Ascending aorta (tissue), 2 donors: ENCODE results near the gene RCOR3. TPM values are rescaled to one million over a fixed set of nuclear protein-coding genes. Genes with fewer than 3 reads are reported as not detected.

ENCODE experiments used
- DNase-seq, 2 donors: peaks; one replicate each; pipeline ENCODE4 v3.0.0-alpha.2; 2019; ENCODE audit warnings: low spot score in 2 of 2
- H3K27ac ChIP-seq, 2 donors: fragments of 200-600 bp; sonication (generic); one replicate each; pipeline ENCODE4 v1.5.1; 2016 to 2017; ENCODE audit warnings: mild to moderate bottlenecking in 1 of 2
- H3K27me3 ChIP-seq: fragments of 200-600 bp; sonication (generic); one replicate; pipeline ENCODE4 v1.5.1; 2017
- H3K36me3 ChIP-seq, 2 donors: fragments of 200-600 bp; sonication (generic); one replicate each; pipeline ENCODE4 v1.5.1; 2016
- H3K4me1 ChIP-seq, 2 donors: fragments of 200-600 bp; sonication (generic); one replicate each; pipeline ENCODE4 v1.5.1; 2016 to 2017; ENCODE audit warnings: mild to moderate bottlenecking in 1 of 2
- H3K4me3 ChIP-seq, 2 donors: fragments of 200-600 bp; sonication (generic); one replicate each; pipeline ENCODE4 v1.5.1; 2016 to 2017; ENCODE audit warnings: mild to moderate bottlenecking in 1 of 2
- H3K9me3 ChIP-seq, 2 donors: fragments of 200-600 bp; sonication (generic); one replicate each; pipeline ENCODE4 v1.5.1; 2016
- intact Hi-C: fragments of 100-400 bp; cut with DNase I; formaldehyde crosslinking; loops from one replicate; pipeline ENCODE4 v1.15.1; 2023
- total RNA-seq: library from RNA; depleted of rRNA; stranded (reverse); fragments of >200 nt; gene quantifications from one replicate; pipeline ENCODE4 v1.1.0, GENCODE V29; 2016
- TF ChIP-seq, protein P1 (sequence below), 3 experiments: fragments of 200-600 bp in 2 of 3; fragments of 450-650 bp in 1 of 3; sonication (generic) in 2 of 3; IDR thresholded peaks; one replicate each; pipeline ENCODE4 v1.5.1; 2016 to 2019; ENCODE audit warnings: antibody characterized with exemption in 3 of 3, mild to moderate bottlenecking in 1 of 3, moderate library complexity in 1 of 3

The RCOR3 gene
- total RNA-seq, 1 donor from 2014 or later, result 10.3 TPM

DNA sequence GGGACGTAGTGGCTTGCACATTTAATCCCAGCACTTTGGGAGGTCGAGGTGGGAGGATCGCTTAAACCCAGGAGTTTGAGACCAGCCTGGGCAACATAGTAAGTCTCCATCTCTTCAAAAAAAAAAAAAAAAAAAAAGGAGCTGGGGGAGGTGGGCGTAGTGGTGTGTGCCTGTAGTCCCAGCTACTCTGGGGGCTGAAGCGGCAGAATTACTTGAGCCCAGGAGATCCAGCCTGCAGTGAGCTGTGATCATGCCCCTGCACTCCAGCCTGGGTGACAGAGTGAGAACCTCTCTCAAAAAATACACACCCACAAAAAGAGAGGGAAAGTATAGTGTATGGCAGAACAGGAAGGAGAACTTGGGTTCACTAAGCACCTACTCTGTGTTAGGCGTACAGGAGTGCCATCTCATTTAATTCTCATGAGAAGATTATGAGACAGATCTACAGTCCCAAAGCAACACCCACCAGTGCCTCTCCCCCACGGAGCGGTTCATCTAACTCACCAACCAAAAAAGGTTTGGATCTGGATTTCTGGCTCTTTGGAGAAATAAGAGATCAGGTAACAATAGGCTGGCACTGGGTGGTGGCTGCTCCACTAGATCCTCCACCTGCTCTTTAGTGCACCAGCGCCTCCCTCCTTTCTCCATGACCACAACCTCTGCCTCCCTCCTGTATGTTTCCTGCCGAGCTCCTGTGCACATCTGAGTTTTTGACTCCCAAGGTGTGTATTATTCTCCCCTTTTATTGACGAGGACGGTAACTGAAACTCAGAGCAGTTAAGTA is 66.0 kb downstream of the RCOR3 start:
- no peak for DNase-seq
- no peaks in the 10 kb centered on the region for H3K36me3 ChIP-seq
- TF ChIP-seq, protein P1, sequence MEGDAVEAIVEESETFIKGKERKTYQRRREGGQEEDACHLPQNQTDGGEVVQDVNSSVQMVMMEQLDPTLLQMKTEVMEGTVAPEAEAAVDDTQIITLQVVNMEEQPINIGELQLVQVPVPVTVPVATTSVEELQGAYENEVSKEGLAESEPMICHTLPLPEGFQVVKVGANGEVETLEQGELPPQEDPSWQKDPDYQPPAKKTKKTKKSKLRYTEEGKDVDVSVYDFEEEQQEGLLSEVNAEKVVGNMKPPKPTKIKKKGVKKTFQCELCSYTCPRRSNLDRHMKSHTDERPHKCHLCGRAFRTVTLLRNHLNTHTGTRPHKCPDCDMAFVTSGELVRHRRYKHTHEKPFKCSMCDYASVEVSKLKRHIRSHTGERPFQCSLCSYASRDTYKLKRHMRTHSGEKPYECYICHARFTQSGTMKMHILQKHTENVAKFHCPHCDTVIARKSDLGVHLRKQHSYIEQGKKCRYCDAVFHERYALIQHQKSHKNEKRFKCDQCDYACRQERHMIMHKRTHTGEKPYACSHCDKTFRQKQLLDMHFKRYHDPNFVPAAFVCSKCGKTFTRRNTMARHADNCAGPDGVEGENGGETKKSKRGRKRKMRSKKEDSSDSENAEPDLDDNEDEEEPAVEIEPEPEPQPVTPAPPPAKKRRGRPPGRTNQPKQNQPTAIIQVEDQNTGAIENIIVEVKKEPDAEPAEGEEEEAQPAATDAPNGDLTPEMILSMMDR (IDR thresholded peaks at IDR 0.05), result no peak
- no peak overlapping the region for H3K27ac ChIP-seq
- peaks cover 13 to 15% of the 10 kb centered on the region in 2 donors for H3K4me1 ChIP-seq
- no peak overlapping the region for H3K4me3 ChIP-seq
- intact Hi-C loops, result loop anchor here (5.0 kb wide), 1 partner anchor 252 kb away; the partner anchor contains the start of gene SLC30A1
- no peaks in the 10 kb centered on the region for H3K27me3 ChIP-seq
- no peaks in the 10 kb centered on the region for H3K9me3 ChIP-seq

DNA sequence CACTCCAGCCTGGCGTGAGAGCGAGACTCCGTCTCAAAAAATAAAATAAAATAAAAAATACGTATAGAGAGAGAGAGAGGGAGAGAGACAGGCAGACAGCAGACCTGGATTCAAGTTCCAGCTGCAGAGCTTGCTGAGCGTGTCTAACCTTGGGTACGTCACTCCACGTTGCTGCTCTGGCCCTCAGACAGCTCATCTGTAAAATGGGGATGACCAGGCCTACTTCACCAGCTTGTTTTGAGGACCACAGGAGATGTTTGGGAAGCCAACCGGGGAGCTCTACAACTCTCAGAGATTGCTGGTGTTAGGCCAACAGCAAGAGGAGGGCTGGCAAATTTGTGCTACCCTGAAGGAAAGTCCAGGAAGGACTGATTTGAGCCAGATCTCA is 67.0 kb downstream of the RCOR3 start:
- H3K4me3 ChIP-seq, result peak overlapping the region; percentile 91 to 93
- H3K27ac ChIP-seq, result peak overlapping the region; percentile 84 to 98
- DNase-seq, result no peak
- H3K9me3 ChIP-seq, result no peaks in the 10 kb centered on the region
- no peaks in the 10 kb centered on the region for H3K27me3 ChIP-seq
- intact Hi-C loops, result loop anchor here (2.0 to 5.0 kb wide), 5 partner anchors 57 to 329 kb away; partner anchors contain the start of genes RCOR3 and SLC30A1
- peaks cover 15 to 25% of the 10 kb centered on the region in 2 donors for H3K4me1 ChIP-seq
- TF ChIP-seq, protein P1 (IDR thresholded peaks at IDR 0.05), result no peak
- H3K36me3 ChIP-seq, result no peaks in the 10 kb centered on the region

DNA sequence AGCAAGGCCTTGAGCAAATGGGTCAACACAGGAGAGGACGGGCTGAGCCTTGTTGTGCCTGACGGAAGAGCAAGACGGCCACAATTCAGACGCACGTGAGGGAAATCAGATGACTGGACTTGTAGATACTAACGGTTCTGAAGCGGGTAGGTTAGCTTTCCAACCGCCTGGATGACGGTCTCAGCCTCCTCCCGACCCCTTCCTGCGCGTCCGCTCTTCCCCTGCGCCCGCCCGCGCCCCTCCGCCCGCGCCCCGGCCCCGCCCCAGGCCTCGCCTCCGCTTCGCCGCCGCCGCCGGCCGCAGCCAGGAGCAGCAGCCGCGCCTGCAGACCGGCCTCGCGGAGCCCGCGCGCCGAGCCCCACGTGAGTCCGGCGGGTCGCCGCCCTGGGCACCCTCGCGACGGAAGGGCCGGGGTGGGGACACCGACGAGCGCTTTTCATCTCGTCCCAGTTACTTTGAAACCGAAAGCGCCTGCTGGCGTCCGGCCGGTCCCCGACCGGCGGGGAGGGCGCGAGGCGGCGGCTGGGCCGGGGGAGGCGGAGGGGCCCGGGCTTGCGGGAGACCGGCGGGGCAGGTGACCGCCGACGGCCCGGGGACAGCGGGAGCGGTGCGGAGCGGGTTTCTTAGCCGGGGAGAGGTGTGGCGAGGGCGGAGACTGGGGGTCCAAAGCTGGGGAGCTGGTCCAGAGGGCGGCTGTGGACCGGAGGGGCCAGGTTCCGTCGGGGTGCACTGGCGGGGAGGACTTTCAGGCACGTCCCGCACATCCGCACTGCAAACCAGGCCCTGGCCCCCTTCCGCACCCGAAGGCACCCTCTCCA is 67.6 kb downstream of the RCOR3 start, which contains the start of gene TRAF5:
TRAF5 (plus strand) TSS at position 306 of the 818 bp plus-strand sequence. CDS start 26,407 bp downstream, outside the sequence.
- Histone ChIP-seq H3K4me3 (peak within 1 kb of the TSS; percentile 91 to 93), H3K27me3 (no peaks in the 10 kb centered on the region), H3K36me3 (no peaks in the 10 kb centered on the region), H3K4me1 (peaks cover 15 to 31% of the 10 kb centered on the region in 2 donors), H3K9me3 (no peaks in the 10 kb centered on the region), H3K27ac (peak within 1 kb of the TSS; percentile 84 to 98)
- intact Hi-C loops, result loop anchor here (1.0 to 5.0 kb wide), 6 partner anchors 56 to 328 kb away; partner anchors contain the start of genes RCOR3 and SLC30A1
- DNase-seq, result peak in 1 of 2 donors; percentile 72
- TF ChIP-seq, protein P1 (IDR thresholded peaks at IDR 0.05), result no peak

DNA sequence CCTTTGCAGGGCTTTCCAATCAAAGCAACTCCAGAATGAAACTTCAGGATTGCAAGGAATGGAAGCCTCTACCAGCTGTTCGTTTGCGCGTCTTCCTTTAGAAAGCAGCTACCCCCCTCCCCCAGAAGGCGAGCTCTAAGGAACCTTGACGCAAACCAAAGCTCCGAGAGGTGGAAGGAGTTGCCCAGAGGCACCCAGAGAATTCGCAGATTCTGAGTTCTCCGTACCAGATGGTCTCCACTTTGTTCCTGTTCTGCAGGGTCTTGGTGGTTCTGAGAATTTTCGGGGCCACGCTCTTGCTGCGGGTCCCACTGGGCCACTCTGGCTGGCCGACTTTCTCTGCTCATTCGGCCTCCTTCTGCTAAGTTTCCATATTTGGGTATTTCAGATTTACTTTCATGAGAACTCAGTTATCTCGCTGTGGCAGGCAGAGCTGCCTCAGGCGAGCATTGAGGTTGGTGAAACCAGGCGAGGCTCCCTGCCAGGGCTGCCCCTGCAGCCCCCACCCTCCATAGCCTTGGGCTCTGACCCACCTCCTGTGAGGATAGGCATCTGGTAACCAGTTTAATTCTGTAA is 68.3 kb downstream of the RCOR3 start:
- peak overlapping the region; percentile 91 to 93 for H3K4me3 ChIP-seq
- TF ChIP-seq, protein P1 (IDR thresholded peaks at IDR 0.05), result no peak
- no peaks in the 10 kb centered on the region for H3K36me3 ChIP-seq
- peak overlapping the region; percentile 84 to 98 for H3K27ac ChIP-seq
- intact Hi-C loops, result loop anchor here (1.0 to 5.0 kb wide), 6 partner anchors 55 to 327 kb away; partner anchors contain the start of genes RCOR3 and SLC30A1
- H3K27me3 ChIP-seq, result no peaks in the 10 kb centered on the region
- peaks cover 21 to 38% of the 10 kb centered on the region in 2 donors for H3K4me1 ChIP-seq
- no peaks in the 10 kb centered on the region for H3K9me3 ChIP-seq
- no peak for DNase-seq

DNA sequence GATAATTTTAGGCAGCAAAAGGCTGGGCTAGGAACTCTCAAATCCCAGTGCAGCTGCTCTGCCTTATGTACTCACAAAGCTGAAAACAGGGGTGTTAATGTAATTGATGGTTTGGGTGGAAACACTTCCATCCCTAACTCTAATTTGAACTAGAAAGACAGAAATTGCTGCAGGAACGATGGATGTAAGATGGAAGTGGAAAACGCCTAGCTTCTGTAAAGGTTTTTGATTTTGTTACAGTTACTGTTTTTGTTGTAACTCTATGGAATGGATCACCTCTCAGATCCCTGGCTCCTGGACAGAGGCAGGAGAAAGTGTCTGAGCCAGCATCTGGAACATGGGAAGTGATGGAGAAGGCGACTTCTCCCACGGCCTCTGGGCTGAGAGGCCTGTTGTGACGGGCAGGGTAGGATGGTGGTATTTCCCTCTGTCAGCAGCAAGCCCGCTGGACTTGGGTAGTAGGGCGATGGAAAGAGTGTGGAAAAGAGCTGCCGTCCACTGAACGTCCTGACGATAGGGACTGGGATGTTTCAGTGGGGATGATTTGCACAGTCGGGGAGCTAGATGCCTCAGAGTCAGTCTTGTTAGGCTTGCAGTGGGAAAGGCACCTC is 69.0 kb downstream of the RCOR3 start:
- DNase-seq, result no peak
- Histone ChIP-seq H3K27me3 (no peaks in the 10 kb centered on the region), H3K4me1 (peaks cover 23 to 39% of the 10 kb centered on the region in 2 donors), H3K27ac (peak overlapping the region; percentile 84 to 98), H3K4me3 (peak overlapping the region; percentile 91 to 93), H3K9me3 (no peaks in the 10 kb centered on the region), H3K36me3 (no peaks in the 10 kb centered on the region)
- TF ChIP-seq, protein P1 (IDR thresholded peaks at IDR 0.05), result no peak
- intact Hi-C loops, result loop anchor here (2.0 to 5.0 kb wide), 2 partner anchors 29 to 249 kb away; partner anchors contain the start of gene SLC30A1
